Progenitor cell of endocrine pancreas (in vitro differentiated cells): ENCODE data around the gene STARD13. TPM values are rescaled to one million over a fixed set of nuclear protein-coding genes. Genes with fewer than 3 reads are reported as not detected.

ENCODE experiments used
- DNase-seq: peaks from one replicate; pipeline ENCODE4 v3.0.0; 2021; ENCODE audit warnings: low spot score; ENCODE audit not compliant: unreplicated experiment
- H3K27ac Mint-ChIP-seq: 2 replicates; pipeline ENCODE4 v1.8.0; 2021; ENCODE audit warnings: mild to moderate bottlenecking, moderate library complexity, mixed read lengths
- H3K27me3 Mint-ChIP-seq: 2 replicates; pipeline ENCODE4 v1.8.0; 2021; ENCODE audit warnings: mixed read lengths
- H3K36me3 Mint-ChIP-seq: 2 replicates; pipeline ENCODE4 v1.8.0; 2022; ENCODE audit warnings: mixed read lengths; ENCODE audit not compliant: insufficient read depth
- H3K4me1 Mint-ChIP-seq: 2 replicates; pipeline ENCODE4 v1.8.0; 2021; ENCODE audit warnings: low read depth, mixed read lengths
- H3K4me3 Mint-ChIP-seq: 2 replicates; pipeline ENCODE4 v1.8.0; 2021; ENCODE audit warnings: low read depth, mild to moderate bottlenecking, moderate library complexity, mixed read lengths
- H3K9me3 Mint-ChIP-seq: 2 replicates; pipeline ENCODE4 v1.8.0; 2021; ENCODE audit warnings: low read depth, mixed read lengths
- total RNA-seq: library from RNA; stranded (reverse); gene quantifications from 2 replicates; pipeline ENCODE4 v1.2.1, GENCODE V29; 2021
- TF ChIP-seq, protein P1 (sequence below): fragments of 200-600 bp; sonication (generic); IDR thresholded peaks from one replicate; pipeline ENCODE4 v1.5.0; 2021; ENCODE audit warnings: antibody characterized with exemption, mild to moderate bottlenecking; ENCODE audit not compliant: unreplicated experiment

The STARD13 gene
- total RNA-seq, 1 donor from 2014 or later = 11.7 TPM

- Mint-ChIP-seq H3K36me3 (no peaks in the 10 kb centered on the region), H3K27ac (no peak overlapping the region), H3K4me1 (peaks cover 2% of the 10 kb centered on the region), H3K9me3 (peaks cover 10% of the 10 kb centered on the region), H3K27me3 (peaks cover 4% of the 10 kb centered on the region), H3K4me3 (no peak overlapping the region)
- DNase-seq = no peak
- TF ChIP-seq, protein P1, sequence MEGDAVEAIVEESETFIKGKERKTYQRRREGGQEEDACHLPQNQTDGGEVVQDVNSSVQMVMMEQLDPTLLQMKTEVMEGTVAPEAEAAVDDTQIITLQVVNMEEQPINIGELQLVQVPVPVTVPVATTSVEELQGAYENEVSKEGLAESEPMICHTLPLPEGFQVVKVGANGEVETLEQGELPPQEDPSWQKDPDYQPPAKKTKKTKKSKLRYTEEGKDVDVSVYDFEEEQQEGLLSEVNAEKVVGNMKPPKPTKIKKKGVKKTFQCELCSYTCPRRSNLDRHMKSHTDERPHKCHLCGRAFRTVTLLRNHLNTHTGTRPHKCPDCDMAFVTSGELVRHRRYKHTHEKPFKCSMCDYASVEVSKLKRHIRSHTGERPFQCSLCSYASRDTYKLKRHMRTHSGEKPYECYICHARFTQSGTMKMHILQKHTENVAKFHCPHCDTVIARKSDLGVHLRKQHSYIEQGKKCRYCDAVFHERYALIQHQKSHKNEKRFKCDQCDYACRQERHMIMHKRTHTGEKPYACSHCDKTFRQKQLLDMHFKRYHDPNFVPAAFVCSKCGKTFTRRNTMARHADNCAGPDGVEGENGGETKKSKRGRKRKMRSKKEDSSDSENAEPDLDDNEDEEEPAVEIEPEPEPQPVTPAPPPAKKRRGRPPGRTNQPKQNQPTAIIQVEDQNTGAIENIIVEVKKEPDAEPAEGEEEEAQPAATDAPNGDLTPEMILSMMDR = no peak
Measured at GRCh38 chr13:33316890-33317289, 31.3 kb upstream of the STARD13 start.

DNA sequence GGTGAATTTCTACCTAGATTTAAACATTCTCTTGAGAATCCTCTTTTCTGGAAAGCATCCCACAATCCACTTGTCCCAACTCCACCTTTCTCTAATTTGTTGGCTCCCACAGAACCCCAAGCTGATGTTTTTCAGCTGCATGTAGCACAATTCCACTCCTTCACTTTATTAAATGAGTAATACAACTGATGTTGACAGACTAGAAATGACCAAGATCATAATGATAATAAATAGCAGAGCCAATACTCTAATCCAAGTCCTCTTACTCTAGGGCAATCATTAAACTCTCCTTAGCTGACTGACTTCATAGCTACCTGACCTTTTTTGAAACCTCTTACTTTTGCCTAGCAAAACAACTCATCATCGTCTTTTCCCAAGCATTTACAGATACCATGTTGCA lies 27.9 kb upstream of the STARD13 start:
- Mint-ChIP-seq H3K36me3 (no peaks in the 10 kb centered on the region), H3K9me3 (peaks cover 10% of the 10 kb centered on the region), H3K27ac (no peak overlapping the region), H3K4me1 (peaks cover 2% of the 10 kb centered on the region), H3K27me3 (peaks cover 7% of the 10 kb centered on the region), H3K4me3 (no peak overlapping the region)
- DNase-seq = no peak
- TF ChIP-seq, protein P1 = no peak

GRCh38 chr13:33312861-33313212 lies 27.3 kb upstream of the STARD13 start:
- H3K4me1 Mint-ChIP-seq = peaks cover 2% of the 10 kb centered on the region
- peaks cover 5% of the 10 kb centered on the region for H3K9me3 Mint-ChIP-seq
- peaks cover 7% of the 10 kb centered on the region for H3K27me3 Mint-ChIP-seq
- DNase-seq = no peak
- H3K27ac Mint-ChIP-seq = no peak overlapping the region
- TF ChIP-seq, protein P1 = no peak
- no peaks in the 10 kb centered on the region for H3K36me3 Mint-ChIP-seq
- H3K4me3 Mint-ChIP-seq = no peak overlapping the region

GRCh38 chr13:33312150-33312860 lies 26.8 kb upstream of the STARD13 start:
- Mint-ChIP-seq H3K4me1 (peaks cover 2% of the 10 kb centered on the region), H3K36me3 (peaks cover 1% of the 10 kb centered on the region), H3K4me3 (no peak overlapping the region), H3K27ac (no peak overlapping the region), H3K9me3 (peaks cover 5% of the 10 kb centered on the region), H3K27me3 (peaks cover 6% of the 10 kb centered on the region)
- no peak for DNase-seq
- TF ChIP-seq, protein P1 = no peak

DNA sequence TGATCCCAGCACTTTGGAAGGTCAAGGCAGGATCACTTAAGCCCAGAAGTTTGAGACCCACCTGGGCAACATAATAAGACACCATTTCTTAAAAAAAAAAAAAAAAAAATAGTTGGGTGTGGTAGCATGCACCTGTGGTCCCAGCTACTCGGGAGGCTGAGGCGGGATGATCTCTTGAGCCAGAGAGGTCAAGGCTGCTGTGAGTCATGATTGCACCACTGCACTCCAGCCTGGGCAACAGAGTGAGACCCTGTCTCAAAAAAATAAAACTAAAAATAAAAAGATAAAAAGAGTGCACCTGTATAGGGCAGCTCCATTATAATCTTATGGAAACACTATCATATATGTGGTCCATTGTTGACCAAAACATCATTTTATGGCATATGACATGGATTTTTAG lies 25.5 kb upstream of the STARD13 start:
- H3K9me3 Mint-ChIP-seq = peaks cover 4% of the 10 kb centered on the region
- peaks cover 3% of the 10 kb centered on the region for H3K27me3 Mint-ChIP-seq
- no peak for DNase-seq
- TF ChIP-seq, protein P1 = no peak
- H3K27ac Mint-ChIP-seq = no peak overlapping the region
- peaks cover 1% of the 10 kb centered on the region for H3K36me3 Mint-ChIP-seq
- peaks cover 2% of the 10 kb centered on the region for H3K4me1 Mint-ChIP-seq
- H3K4me3 Mint-ChIP-seq = no peak overlapping the region
